ENCODE measurements around the gene HACD1. TPM values are rescaled to one million over a fixed set of nuclear protein-coding genes. Genes with fewer than 3 reads are reported as not detected.

HACD1 gene
- total and polyA plus RNA-seq, 2 donors (not counting 1 experiment from before 2014, with no cell fraction given) = 37.7 to 53.4 TPM

GRCh38 chr10:17662193-17663138 is 45.3 kb upstream of the HACD1 start:
- H3K79me2 ChIP-seq (ENCODE audit: control insufficient read depth, insufficient read depth, low read length) = peaks cover 46% of the 10 kb centered on the region
- H3K36me3 ChIP-seq (ENCODE audit: control insufficient read depth, insufficient read depth, low read length) = no peaks in the 10 kb centered on the region
- no peaks in the 10 kb centered on the region for H4K20me1 ChIP-seq (ENCODE audit: control insufficient read depth, extremely low read depth, insufficient read depth, low read length)
- H3K9ac ChIP-seq (ENCODE audit: insufficient read depth, low read length) = no peak overlapping the region
- H3K4me3 ChIP-seq (replicated peaks in 1 of 4; ENCODE audit: control extremely low read depth in 1 of 4, insufficient read depth in 1 of 4, low read depth in 3 of 4, low read length in 4 of 4) = no peak overlapping the region
- no peak for DNase-seq (ENCODE audit: low read depth in 2 of 2)
- H2AFZ ChIP-seq (ENCODE audit: low read length) = no peak overlapping the region
- no peaks in the 10 kb centered on the region for H3K9me3 ChIP-seq (ENCODE audit: control insufficient read depth, insufficient read depth, low read depth, low read length)
- H3K4me2 ChIP-seq (ENCODE audit: extremely low read depth, insufficient read depth, low read length) = no peak overlapping the region
- peaks cover 3% of the 10 kb centered on the region for H3K4me1 ChIP-seq (ENCODE audit: control insufficient read depth, extremely low read depth, insufficient read depth, low read length)
- no peak for TF ChIP-seq EZH2 (IDR thresholded peaks at IDR 0.05; ENCODE audit: low read length, missing control alignments)
- no peak for TF ChIP-seq CTCF (conservative IDR thresholded peaks at IDR 0.05 in 1 of 2, IDR thresholded peaks at IDR 0.05 in 1 of 2; ENCODE audit: low read depth in 1 of 2, low read length in 2 of 2)
- no peak overlapping the region for H3K27ac ChIP-seq (ENCODE audit: insufficient read depth, low read length)
- H3K27me3 ChIP-seq (ENCODE audit: control insufficient read depth, insufficient read depth, low read length) = no peaks in the 10 kb centered on the region

- no peaks in the 10 kb centered on the region for H4K20me1 ChIP-seq (ENCODE audit: control insufficient read depth, extremely low read depth, insufficient read depth, low read length)
- TF ChIP-seq CTCF (conservative IDR thresholded peaks at IDR 0.05 in 1 of 2, IDR thresholded peaks at IDR 0.05 in 1 of 2; ENCODE audit: low read depth in 1 of 2, low read length in 2 of 2) (no peak), EZH2 (IDR thresholded peaks at IDR 0.05; ENCODE audit: low read length, missing control alignments) (no peak)
- no peak overlapping the region for H3K27ac ChIP-seq (ENCODE audit: insufficient read depth, low read length)
- H2AFZ ChIP-seq (ENCODE audit: low read length) = no peak overlapping the region
- H3K79me2 ChIP-seq (ENCODE audit: control insufficient read depth, insufficient read depth, low read length) = peaks cover 47% of the 10 kb centered on the region
- H3K9me3 ChIP-seq (ENCODE audit: control insufficient read depth, insufficient read depth, low read depth, low read length) = no peaks in the 10 kb centered on the region
- no peak overlapping the region for H3K4me3 ChIP-seq (replicated peaks in 1 of 4; ENCODE audit: control extremely low read depth in 1 of 4, insufficient read depth in 1 of 4, low read depth in 3 of 4, low read length in 4 of 4)
- no peaks in the 10 kb centered on the region for H3K36me3 ChIP-seq (ENCODE audit: control insufficient read depth, insufficient read depth, low read length)
- H3K9ac ChIP-seq (ENCODE audit: insufficient read depth, low read length) = no peak overlapping the region
- no peak for DNase-seq (ENCODE audit: low read depth in 2 of 2)
- peaks cover 3% of the 10 kb centered on the region for H3K4me1 ChIP-seq (ENCODE audit: control insufficient read depth, extremely low read depth, insufficient read depth, low read length)
- no peak overlapping the region for H3K4me2 ChIP-seq (ENCODE audit: extremely low read depth, insufficient read depth, low read length)
- no peaks in the 10 kb centered on the region for H3K27me3 ChIP-seq (ENCODE audit: control insufficient read depth, insufficient read depth, low read length)
These were observed 44.3 kb upstream of the HACD1 start for GRCh38 chr10:17661510-17661909.

GRCh38 chr10:17660921-17661320 is 43.7 kb upstream of the HACD1 start:
- no peak overlapping the region for H3K4me2 ChIP-seq (ENCODE audit: extremely low read depth, insufficient read depth, low read length)
- no peak overlapping the region for H3K27ac ChIP-seq (ENCODE audit: insufficient read depth, low read length)

More at GRCh38 chr10:17660921-17661320, 43.7 kb upstream of the HACD1 start:
- H3K9me3 ChIP-seq (ENCODE audit: control insufficient read depth, insufficient read depth, low read depth, low read length) = no peaks in the 10 kb centered on the region
- no peak overlapping the region for H2AFZ ChIP-seq (ENCODE audit: low read length)
- H4K20me1 ChIP-seq (ENCODE audit: control insufficient read depth, extremely low read depth, insufficient read depth, low read length) = no peaks in the 10 kb centered on the region
- no peak overlapping the region for H3K9ac ChIP-seq (ENCODE audit: insufficient read depth, low read length)
- peak in 1 of 2 donors; percentile 57 for DNase-seq (ENCODE audit: low read depth in 2 of 2)
- TF ChIP-seq EZH2 (IDR thresholded peaks at IDR 0.05; ENCODE audit: low read length, missing control alignments) = no peak
- no peak for TF ChIP-seq CTCF (conservative IDR thresholded peaks at IDR 0.05 in 1 of 2, IDR thresholded peaks at IDR 0.05 in 1 of 2; ENCODE audit: low read depth in 1 of 2, low read length in 2 of 2)
- H3K4me3 ChIP-seq (replicated peaks in 1 of 4; ENCODE audit: control extremely low read depth in 1 of 4, insufficient read depth in 1 of 4, low read depth in 3 of 4, low read length in 4 of 4) = no peak overlapping the region
- H3K4me1 ChIP-seq (ENCODE audit: control insufficient read depth, extremely low read depth, insufficient read depth, low read length) = peaks cover 3% of the 10 kb centered on the region
- H3K79me2 ChIP-seq (ENCODE audit: control insufficient read depth, insufficient read depth, low read length) = peaks cover 52% of the 10 kb centered on the region
- H3K36me3 ChIP-seq (ENCODE audit: control insufficient read depth, insufficient read depth, low read length) = no peaks in the 10 kb centered on the region
- H3K27me3 ChIP-seq (ENCODE audit: control insufficient read depth, insufficient read depth, low read length) = no peaks in the 10 kb centered on the region

All from fibroblast of lung (primary cell).